Activated CD4-positive, alpha-beta T cell treated with anti-CD3 and anti-CD28 coated beads, Interleukin-10, Interleukin-2, amounts not matched to agents 100 ng/mL and 50 ng/mL, durations not matched to agents 16 hours and 8 hours (primary cell): ENCODE data around the gene AMIGO2.
"Not testable (repeated sequence)": the region's sequence is repeated elsewhere in the genome, so short reads cannot be mapped to it uniquely, and the experiment has no call there.

ENCODE experiments used
- DNase-seq: peaks from one replicate; pipeline ENCODE4 v3.0.0-alpha.2; 2020

Gene AMIGO2

DNA sequence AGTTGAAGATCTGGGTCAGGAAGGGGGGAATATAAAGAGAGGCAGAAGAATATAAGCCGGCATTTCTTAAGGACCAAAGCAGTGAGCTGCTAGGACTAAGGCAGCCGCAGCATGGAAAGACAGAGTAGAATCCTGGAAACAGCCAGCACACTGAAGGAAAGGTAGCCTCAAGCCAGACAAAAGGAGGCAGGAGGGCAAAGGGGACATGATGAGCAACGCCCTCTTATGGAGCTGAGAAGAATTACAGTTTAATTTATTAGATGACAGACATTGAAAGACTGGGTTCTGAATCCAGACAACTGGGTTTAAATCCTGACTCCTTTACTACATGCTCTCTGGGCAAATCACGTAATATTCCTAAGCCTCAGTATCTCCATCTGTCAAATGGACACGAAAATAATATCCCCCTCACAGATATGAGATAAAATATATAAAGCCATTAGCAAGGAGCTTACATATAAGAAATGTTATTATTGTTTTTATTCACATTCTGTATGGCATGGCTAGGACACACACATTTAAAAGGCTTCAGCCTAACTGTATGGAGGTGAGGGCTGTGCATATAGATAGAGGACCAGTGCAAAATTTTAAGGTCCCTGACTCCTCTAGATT lies 8.4 kb downstream of the AMIGO2 start:
- DNase-seq = peak; percentile 36

DNA sequence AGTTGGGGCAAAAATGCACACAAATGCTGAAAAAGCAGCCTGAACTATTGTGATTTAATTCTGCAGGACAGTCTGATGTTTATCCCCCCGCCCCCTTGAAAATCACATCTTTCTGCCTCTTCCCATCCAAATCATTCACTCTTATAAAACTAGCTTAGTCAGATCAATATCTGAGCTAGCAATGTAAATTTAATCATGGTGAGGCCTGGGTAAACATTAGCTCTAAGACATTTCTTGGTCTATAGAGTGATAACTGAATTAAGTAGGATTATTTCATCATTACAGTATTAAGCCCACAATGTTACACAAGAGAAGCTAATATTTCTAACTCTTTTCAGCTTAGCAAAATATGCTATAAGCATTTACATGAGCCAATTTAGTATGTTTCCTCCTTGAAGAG lies 9.4 kb downstream of the AMIGO2 start:
- no peak for DNase-seq

DNA sequence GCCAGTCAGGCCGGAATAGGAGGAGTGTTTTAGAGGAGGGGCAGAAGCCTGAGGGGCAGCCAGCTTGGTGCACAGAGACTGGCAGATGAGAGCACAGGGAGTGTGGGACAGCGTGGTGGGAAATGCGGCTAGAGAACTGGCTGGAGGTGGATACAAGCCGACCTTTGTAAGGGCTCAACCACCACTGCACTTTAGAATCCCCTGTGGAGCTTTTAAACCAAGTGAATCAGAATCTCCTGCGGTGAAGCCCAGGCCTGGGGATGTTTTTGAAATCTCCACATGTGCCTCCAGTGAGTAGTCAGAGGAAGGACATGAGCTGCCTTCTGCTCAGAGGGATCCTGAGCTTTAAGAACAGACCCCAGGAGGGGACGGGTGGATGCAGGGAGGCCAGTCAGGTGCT lies 11.2 kb downstream of the AMIGO2 start:
- no peak for DNase-seq

DNA sequence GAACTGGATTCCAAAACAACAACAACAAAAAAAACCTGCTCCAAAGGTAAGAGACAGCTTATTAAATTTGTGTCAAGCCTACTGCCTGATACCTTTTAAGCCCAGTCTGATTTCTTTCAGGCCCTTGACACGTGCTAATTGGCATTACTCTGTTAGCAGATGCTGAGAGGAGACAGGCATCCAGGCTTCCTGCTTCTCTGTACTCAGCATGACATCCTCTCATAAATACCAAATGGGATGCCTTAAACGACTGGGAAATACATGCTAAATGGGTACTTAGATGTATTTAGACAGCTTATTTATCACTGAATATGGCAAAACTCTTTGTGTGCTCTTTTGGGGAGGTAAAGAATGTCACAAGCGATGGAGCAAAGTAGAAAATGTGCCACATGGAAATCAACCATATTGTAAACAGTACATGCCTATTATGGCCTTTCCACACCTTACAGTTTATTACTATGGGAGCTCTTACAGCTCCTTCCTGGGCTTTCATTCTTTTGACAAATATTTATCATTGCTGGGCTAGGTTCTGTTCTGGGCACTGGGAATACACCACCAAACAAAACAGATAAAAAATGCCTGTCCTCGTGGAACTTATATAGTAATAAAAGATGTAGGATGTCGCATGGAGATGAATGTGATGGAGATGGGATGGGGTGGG lies 11.9 kb downstream of the AMIGO2 start:
- DNase-seq = no peak

DNA sequence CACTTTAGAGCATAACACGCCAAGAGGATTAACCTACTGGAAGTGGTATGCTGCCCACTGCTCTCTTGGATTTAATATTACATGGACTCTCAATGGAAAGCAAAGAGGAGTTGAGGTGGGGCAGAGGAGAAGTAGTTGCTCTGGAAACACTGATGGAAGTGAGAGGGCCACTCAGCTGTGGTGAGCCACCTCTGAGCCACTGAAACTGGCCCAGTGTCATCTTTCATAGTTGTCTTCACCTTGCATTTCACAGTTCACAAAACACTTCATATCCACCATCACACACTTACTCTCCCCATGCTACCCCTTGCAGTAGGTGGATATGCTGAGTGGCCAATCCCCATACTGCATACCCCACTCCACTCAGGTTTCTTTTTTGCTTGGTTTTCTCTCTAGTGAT lies 12.6 kb downstream of the AMIGO2 start:
- DNase-seq = no peak

DNA sequence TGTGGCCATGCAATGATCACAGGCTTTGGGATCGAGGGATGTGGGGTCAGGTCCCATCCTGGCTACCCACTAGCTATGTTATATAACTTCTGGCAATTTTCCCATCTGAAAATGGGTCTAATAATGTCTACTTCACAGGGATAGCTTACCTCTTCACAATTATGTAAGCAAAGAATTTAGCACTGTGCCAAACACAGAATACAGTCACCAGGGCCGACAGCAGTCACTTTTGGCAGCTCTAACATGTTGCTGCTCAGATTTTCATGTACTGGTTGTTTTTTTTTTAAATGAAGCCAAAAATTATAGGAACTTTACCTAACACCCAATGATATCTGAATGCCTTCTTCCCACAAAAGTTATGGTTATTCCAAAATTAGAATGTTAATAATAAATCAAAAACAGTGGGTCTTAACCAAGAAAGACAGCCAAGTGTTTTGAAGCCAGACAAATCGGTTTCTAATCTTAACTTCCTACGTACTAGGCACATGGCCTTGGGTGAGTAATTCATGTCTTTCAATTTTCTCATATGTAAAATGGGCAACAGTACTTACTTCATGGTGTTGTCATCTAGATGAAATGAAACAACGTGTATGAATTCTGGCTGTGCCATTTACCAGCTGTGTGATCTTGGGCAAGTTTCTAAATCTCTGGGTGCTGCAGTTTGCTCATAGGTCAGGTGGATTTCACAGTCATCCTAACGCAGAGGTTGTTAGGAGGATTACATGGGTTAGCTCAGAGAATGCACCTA lies 13.3 kb downstream of the AMIGO2 start:
- DNase-seq = peak; percentile 45

DNA sequence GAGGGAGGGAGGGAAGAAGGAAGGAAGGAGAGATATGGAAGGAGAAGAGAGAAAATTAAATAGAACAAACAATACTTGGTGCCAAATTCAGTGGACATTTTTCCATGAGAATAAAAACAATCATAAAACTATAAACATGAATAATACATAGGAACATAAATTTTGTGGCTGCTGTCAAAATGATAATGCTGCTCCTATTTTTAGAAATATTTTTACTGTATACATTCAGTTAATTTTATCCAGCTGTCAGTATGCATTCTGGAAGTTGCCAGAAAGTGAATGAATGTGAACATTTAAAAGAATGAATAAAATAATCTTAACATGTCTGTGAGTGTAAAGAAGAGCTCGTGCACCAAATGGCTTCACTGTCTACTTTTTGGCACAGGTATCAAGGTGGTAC lies 14.2 kb downstream of the AMIGO2 start:
- no peak for DNase-seq

DNA sequence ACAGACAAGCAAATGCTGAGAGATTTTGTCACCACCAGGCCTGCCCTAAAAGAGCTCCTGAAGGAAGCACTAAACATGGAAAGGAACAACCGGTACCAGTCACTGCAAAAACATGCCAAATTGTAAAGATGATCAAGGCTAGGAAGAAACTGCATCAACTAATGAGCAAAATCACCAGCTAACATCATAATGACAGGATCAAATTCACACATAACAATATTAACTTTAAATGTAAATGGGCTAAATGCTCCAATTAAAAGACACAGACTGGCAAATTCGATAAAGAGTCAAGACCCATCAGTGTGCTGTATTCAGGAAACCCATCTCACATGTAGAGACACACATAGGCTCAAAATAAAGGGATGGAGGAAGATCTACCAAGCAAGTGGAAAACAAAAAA lies 21.1 kb downstream of the AMIGO2 start:
- not testable (repeated sequence) for DNase-seq

DNA sequence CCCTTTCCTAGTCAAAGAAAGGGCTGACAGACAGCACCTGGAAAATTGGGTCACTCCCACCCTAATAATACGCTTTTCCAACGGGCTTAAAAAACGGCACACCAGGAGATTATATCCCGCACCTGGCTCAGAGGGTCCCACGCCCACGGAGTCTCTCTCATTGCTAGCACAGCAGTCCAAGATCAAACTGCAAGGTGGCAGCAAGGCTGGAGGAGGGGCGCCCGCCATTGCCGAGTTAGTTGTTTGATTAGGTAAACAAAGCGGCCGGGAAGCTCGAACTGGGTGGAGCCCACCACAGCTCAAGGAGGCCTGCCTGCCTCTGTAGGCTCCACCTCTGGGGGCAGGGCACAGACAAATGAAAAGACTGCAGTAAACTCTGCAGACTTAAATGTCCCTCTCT lies 22.8 kb downstream of the AMIGO2 start:
- not testable (repeated sequence) for DNase-seq

DNA sequence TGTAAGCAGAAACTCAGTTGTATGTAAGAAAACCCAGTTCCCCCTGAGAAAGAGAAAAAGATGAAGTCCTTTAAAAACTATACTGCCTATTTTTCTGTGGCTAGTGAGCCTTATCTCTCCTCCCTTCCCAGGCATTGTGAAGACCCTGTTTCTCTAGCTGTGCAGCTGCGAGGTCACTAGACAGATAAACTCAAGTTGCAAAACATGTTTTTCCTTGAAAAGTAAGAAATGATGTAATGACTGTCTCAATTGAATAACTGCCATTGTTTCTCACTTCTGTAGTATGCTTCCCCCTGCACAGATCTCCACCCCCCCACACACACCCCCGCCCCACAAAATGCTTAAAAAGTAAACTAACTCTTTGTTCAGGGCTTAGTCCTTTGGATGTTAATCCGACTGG lies 23.9 kb downstream of the AMIGO2 start:
- DNase-seq = not testable (repeated sequence)

DNA sequence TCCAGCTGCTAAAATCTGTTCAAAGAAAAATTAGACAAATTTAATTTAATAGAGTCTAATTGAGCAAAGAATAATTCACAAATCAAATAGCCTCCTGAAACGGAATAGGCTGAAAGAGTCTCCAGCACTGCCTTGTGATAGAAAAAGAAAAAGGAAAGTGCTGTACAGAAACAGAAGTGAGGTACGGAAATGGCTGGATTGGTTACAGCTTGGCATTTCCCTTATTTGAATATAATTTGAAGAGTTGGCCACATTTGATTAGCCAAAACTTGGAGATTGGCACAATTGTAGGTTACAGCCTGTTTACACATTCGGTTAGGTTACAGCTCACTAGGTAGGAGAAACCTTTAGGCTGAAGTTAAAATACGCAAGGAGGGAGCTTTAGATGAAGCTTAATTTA lies 25.1 kb downstream of the AMIGO2 start:
- no peak for DNase-seq

DNA sequence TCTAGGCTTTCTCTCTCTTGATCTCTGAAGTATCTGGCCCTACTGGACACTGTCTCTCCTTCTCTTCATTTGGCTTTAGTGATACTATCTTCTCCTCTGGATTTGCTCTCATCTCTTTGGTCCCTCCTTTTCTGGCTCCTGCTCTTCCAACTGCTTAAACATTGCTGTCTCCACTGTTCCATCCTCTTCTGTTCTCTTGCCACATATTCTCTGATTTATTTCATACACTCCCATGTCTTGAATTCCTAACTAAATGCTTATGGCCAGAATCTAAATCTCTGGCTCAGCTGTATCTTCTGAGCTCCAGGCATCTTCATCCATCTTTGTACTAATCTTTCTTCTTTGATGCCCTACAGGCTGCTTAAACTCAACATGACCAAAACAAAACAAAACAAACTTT lies 25.8 kb downstream of the AMIGO2 start:
- no peak for DNase-seq

DNA sequence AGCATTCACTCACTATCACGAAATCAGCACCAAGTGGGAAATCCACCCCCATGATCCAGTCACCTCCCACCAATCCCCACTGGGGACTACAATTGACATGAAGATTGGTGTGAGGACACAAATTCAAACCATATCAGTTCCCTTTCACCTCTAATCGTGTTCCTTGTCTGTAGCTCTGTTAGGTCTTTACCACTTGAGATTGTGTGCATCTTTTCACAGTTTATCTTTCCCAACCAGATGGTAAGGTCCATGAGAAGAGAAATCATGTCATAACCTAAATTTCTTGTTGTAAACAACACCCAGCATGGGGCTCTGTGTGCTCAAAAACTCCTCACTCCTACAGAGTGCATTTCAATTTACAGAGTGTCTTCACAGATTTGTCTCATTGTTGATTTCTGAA lies 27.5 kb downstream of the AMIGO2 start:
- no peak for DNase-seq

DNA sequence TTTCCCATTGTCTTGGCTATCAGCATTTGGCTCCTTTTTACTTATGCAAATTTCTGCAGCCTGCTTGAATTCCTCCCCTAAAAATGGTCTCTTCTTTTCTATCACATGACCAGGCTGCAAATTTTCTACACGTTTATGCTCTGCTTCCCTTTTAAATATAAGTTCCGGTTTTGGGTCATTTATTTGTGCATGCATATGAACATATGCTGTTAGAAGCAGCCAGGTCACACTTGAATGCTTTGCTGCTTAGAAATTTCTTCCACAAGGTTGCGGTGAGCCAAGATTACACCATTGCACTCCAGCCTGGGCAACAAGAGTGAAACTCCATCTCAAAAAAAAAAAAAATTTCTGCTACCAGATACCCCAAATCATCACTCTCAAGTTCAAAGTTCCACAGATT lies 28.5 kb downstream of the AMIGO2 start:
- not testable (repeated sequence) for DNase-seq

DNA sequence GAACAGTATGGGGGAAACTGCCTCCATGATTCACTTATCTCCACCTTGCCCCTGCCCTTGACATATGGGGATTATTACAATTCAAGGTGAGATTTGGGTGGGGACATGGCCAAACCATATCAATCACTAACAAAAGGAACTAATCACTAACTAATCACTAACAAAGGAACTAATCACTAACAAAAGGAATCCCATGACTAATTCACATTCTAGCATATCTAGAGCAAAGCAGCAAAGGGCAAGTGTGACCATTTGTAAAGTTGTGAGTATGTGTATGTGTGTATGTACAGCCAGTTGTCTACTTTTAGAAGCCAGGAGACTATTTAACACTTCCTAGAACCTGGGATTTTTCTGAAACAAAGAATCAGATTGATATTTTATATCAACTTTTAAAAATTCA lies 31.2 kb downstream of the AMIGO2 start:
- DNase-seq = no peak

DNA sequence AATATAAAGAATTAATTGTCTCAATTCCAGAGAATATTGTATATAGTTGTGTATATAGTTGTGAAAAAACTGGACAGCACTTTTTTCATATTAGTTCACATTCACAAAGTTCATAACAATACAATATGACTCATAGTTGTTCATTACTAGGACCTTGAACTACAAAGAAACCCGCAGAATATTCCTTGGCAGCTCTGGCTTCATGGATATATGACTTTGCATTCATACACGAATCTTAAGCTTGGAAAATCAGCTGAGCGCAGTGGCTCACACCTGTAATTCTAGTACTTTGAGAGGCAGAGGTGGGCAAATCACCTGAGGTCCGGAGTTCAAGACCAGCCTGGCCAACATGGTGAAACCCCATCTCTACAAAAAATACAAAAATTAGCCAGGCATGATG lies 38.4 kb downstream of the AMIGO2 start:
- DNase-seq = no peak

DNA sequence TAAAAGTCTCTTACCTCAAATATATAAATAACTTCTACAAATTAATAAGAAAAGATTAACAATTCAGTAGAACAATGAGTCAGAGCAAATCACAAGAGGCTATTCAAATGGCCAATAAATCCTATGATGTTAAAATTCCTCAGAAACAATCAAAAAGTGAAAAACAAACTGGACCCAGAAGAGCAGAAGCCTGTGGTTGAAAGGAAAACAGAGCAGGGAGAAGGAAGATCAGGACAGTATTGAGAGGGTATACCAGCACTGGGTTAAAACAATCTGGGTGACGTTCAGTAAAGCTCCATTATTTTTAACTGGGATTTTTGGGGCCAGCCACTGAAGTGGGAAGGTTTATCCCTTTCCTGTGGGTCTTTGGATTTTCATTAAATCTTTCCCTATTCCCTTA lies 40.0 kb downstream of the AMIGO2 start:
- DNase-seq = no peak

DNA sequence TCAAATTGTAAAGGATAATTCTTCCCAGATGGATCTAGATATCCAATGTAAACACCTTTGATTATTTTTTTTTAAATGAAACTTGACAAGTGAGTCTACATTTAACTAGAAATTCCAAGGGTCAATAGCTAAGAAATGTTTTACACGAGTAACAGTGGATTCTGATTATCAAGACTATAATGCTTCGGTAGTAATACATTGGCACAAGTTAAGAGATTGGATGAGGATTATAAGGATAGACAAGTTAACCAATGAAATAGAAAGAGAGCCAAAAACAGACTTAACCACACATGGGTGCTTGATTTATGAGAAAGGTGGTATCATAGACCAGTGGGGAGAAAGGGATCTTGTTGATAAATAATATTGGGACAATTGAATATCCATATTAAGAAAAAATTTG lies 40.7 kb downstream of the AMIGO2 start:
- no peak for DNase-seq

DNA sequence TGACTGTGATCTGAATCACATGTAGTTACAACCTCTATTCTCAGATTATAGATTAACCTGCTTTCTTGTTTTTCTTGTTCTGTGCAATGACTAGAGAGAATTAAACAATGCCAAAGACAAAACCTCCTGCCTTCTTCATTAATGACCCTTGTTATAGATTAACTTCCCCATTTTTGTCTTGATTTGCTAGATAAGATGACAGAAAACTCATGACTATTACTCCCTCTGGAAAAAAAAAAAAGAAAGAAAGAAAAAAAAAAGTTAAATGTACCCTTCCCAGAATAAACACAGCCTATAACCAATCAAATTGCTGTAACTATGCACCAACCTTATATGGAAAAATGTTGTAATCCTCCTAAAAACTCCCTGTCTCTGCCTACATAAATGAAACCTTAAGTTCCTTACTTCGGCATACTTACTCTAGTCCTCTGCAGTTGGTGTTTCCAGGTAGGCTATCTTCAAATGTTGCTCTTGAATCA lies 41.5 kb downstream of the AMIGO2 start:
- no peak for DNase-seq

DNA sequence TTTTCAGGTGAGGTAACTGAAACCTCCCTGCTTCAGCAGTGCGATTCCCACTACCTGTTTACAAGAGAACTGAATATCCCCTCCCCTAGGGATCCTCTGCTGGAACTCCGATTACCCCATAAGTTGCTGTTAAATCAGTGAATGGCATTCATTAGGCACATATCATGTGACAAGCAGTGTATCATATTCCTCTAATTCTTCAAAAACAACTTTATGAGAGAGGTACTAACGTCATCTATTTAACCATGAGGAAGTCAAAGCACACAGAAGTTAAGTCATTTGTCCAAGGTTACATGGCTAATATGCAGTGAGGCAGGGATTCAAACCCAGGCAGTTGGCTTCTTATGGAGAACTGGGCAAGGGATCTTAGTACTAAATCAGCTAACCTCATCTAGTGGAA lies 44.3 kb downstream of the AMIGO2 start:
- DNase-seq = no peak

DNA sequence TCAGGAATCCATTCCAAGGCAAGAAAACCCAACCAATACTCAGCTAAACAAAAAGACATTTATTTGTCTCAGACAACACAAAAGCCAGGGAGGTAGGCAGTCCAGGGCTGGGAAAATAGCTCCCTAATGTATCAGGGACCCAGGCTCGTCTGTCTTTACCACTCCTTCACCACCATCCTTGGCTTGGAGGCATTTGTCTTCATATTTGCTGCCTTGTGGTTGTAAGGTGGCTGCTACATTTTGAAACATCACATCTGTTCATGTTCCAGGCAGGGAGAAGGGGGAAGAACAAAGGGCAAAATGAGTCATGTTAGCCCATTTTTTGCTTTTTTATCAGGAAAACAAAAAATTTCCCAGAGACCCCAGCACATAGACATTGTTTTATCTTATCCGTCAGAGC lies 45.1 kb downstream of the AMIGO2 start:
- DNase-seq = no peak

DNA sequence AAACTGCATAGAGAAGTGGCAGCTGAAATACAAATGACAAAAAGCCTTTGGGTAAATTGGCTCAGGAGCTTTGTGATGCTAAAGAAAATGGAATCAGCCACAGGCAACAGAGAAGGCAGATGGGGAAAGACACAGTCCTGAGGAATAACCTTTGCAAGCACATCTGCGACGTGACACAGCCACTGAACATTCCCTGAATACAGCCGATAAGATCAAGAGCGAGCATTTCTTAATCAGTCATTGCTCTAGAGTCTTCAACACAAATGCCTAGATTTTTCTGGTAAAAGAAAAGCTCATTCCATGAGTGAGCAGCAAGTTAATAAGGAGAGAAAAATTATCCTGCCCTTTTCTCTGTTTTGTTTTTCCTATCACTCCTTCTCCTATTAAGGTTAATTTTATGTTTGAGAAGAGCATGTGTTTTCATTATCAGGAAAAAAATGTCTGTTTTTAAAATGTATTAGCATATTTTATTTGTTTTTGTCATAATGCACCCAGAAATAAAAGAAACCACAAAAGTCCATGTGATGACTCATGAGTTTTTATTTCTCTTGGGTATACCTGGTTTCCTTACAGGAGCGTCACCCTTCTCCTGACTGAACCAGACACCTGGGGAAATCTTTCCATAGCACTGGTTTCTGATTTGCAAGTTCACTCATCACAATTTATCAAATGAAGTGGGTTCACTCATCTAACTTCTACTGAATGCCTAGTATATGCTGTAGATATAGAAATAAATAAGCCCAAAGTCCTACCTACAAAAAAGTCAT lies 45.8 kb downstream of the AMIGO2 start:
- DNase-seq = no peak

DNA sequence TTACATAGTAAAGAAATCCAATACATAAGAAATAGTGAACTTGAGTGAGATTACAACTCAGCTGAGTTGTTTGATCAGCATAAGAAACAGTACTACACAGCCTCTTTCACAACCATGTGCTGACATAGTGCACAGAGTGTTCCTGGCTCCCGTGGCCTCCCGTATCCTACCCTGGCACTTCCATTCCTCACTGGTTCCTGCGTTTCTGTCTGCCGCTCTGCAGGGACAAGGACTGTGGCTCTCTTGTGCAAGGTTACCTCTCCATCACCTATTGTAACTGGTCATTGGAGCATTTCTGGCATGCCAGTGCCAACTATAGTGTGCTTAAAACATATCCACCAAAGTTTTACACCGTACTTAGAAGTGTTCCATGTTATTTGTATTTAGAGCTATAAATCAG lies 46.7 kb downstream of the AMIGO2 start:
- DNase-seq = no peak

DNA sequence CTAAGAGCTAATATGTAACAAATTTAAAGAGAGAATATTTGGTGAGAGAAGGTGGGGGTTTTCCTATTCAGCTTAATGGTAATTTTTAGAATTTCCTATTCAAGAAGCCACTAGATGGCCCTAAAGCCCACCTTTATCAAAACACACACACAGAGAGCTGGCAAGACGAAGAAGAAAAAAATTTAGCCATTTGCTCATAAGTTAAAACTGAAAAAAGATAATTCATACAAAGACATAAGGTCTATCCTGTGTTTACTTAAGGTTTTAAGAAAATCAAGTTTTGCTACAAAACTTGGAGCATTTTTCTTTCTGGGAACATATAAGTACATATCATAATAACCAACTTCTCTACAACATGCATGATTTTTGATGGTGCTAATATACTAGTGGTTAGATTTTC lies 47.1 kb downstream of the AMIGO2 start:
- peak; percentile 57 for DNase-seq
